Large intestine (tissue), 3 donors: ENCODE measurements around the gene AGAP9. TPM values are rescaled to one million over a fixed set of nuclear protein-coding genes. Genes with fewer than 3 reads are reported as not detected.
A peak's percentile ranks its signal among the peaks of the same experiment; 100 is the strongest.
"Not testable (repeated sequence)": the region's sequence is repeated elsewhere in the genome, so short reads cannot be mapped to it uniquely, and the experiment has no call there.

Experiments
- DNase-seq, 2 donors: peaks; one replicate each; pipeline versions ENCODE4 v3.0.0 to v3.0.0-alpha.2; 2013
- H3K27ac ChIP-seq: one replicate; pipeline ENCODE4 v1.5.1; 2013; ENCODE audit warnings: low read length
- H3K27me3 ChIP-seq: 2 replicates; pipeline ENCODE4 v1.6.1; 2013; ENCODE audit warnings: low read length; ENCODE audit not compliant: control insufficient read depth, insufficient read depth
- H3K36me3 ChIP-seq: 2 replicates; pipeline ENCODE4 v1.6.1; 2013; ENCODE audit warnings: low read length; ENCODE audit not compliant: control insufficient read depth, insufficient read depth
- H3K4me1 ChIP-seq: one replicate; pipeline ENCODE4 v1.6.1; 2013; ENCODE audit warnings: low read length; ENCODE audit not compliant: control insufficient read depth, insufficient read depth
- H3K4me3 ChIP-seq: one replicate; pipeline ENCODE4 v1.5.1; 2013; ENCODE audit warnings: low read length
- H3K9me3 ChIP-seq: one replicate; pipeline ENCODE4 v1.6.1; 2013; ENCODE audit warnings: mild to moderate bottlenecking, low read depth, low read length, moderate library complexity; ENCODE audit not compliant: control insufficient read depth
- WGBS: methylation state at CpG from one replicate; pipeline ENCODE4 v1.1.5; 2013; ENCODE audit warnings: low lambda C conversion rate; ENCODE audit not compliant: insufficient coverage; 5-methylcytosine and 5-hydroxymethylcytosine counted together
- polyA plus RNA-seq: library from polyadenylated mRNA; unstranded; fragments of 120-200 nt; gene quantifications from one replicate; pipeline ENCODE4 v1.2.1, GENCODE V29; 2013

AGAP9 gene
- polyA plus RNA-seq, 1 donor, result 59.1 TPM

- H3K27me3 ChIP-seq, H3K4me1 ChIP-seq, H3K9me3 ChIP-seq, H3K27ac ChIP-seq, H3K4me3 ChIP-seq, DNase-seq, H3K36me3 ChIP-seq: not testable (repeated sequence)
- no CpG with 5 or more reads among the region's 7 CpGs for WGBS
These were observed 49.9 kb downstream of the AGAP9 start for GRCh38 chr10:47473516-47473915.

- H3K4me1 ChIP-seq, H3K27ac ChIP-seq, H3K27me3 ChIP-seq, H3K36me3 ChIP-seq, H3K4me3 ChIP-seq, H3K9me3 ChIP-seq, DNase-seq: not testable (repeated sequence)
- no CpG with 5 or more reads among the region's 3 CpGs for WGBS
These were observed 50.8 kb downstream of the AGAP9 start for GRCh38 chr10:47472647-47473046.

GRCh38 chr10:47472072-47472471 lies 51.4 kb downstream of the AGAP9 start:
- not testable (repeated sequence) for DNase-seq, H3K27ac ChIP-seq, H3K4me3 ChIP-seq, H3K4me1 ChIP-seq, H3K9me3 ChIP-seq, H3K27me3 ChIP-seq, H3K36me3 ChIP-seq
- WGBS, result no CpG with 5 or more reads among the region's 5 CpGs

GRCh38 chr10:47468731-47469528 lies 54.5 kb downstream of the AGAP9 start:
- H3K4me1 ChIP-seq, H3K4me3 ChIP-seq, H3K9me3 ChIP-seq, DNase-seq, H3K36me3 ChIP-seq, H3K27me3 ChIP-seq, H3K27ac ChIP-seq: not testable (repeated sequence)
- WGBS, result no CpG with 5 or more reads among the region's 20 CpGs

GRCh38 chr10:47467957-47468356 lies 55.5 kb downstream of the AGAP9 start:
- not testable (repeated sequence) for H3K27ac ChIP-seq, H3K9me3 ChIP-seq, H3K36me3 ChIP-seq, DNase-seq, H3K4me3 ChIP-seq, H3K4me1 ChIP-seq, H3K27me3 ChIP-seq
- WGBS, result no CpG with 5 or more reads among the region's 7 CpGs

GRCh38 chr10:47467458-47467857 lies 56.0 kb downstream of the AGAP9 start:
- H3K4me1 ChIP-seq, H3K27me3 ChIP-seq, H3K4me3 ChIP-seq, H3K9me3 ChIP-seq, H3K27ac ChIP-seq, DNase-seq, H3K36me3 ChIP-seq: not testable (repeated sequence)
- WGBS, result no CpG with 5 or more reads among the region's 5 CpGs

- WGBS, result no CpG with 5 or more reads among the region's 14 CpGs
- DNase-seq, result not testable (repeated sequence)
These were observed 58.1 kb downstream of the AGAP9 start for GRCh38 chr10:47465216-47465917.

GRCh38 chr10:47462577-47463358 lies 60.7 kb downstream of the AGAP9 start:
- not testable (repeated sequence) for H3K36me3 ChIP-seq, DNase-seq, H3K4me3 ChIP-seq, H3K27ac ChIP-seq, H3K9me3 ChIP-seq, H3K4me1 ChIP-seq, H3K27me3 ChIP-seq
- no CpG with 5 or more reads among the region's 9 CpGs for WGBS

More at GRCh38 chr10:47465216-47465917, 58.1 kb downstream of the AGAP9 start:
- H3K4me1 ChIP-seq, H3K4me3 ChIP-seq, H3K9me3 ChIP-seq, H3K36me3 ChIP-seq, H3K27me3 ChIP-seq, H3K27ac ChIP-seq: not testable (repeated sequence)

GRCh38 chr10:47461261-47461687 lies 62.2 kb downstream of the AGAP9 start:
- H3K36me3 ChIP-seq, H3K27me3 ChIP-seq, H3K27ac ChIP-seq, H3K9me3 ChIP-seq: not testable (repeated sequence)
- peak; percentile 31 to 75 for DNase-seq
- no CpG with 5 or more reads among the region's 37 CpGs for WGBS
- Histone ChIP-seq H3K4me3 (peak overlapping the region; percentile 4), H3K4me1 (peaks cover 17% of the 10 kb centered on the region)

GRCh38 chr10:47458466-47459154 lies 64.8 kb downstream of the AGAP9 start:
- peak; percentile 69 to 84 for DNase-seq
- H3K27ac ChIP-seq, result peak overlapping the region; percentile 61
- H3K9me3 ChIP-seq, result peaks cover 2% of the 10 kb centered on the region
- peaks cover 33% of the 10 kb centered on the region for H3K4me1 ChIP-seq
- no peaks in the 10 kb centered on the region for H3K36me3 ChIP-seq
- H3K4me3 ChIP-seq, result no peak overlapping the region
- no peaks in the 10 kb centered on the region for H3K27me3 ChIP-seq
- WGBS, result no CpG with 5 or more reads among the region's 4 CpGs
